CD4-positive, alpha-beta T cell (primary cell): ENCODE measurements around the gene RAB7B. TPM values are rescaled to one million over a fixed set of nuclear protein-coding genes. Genes with fewer than 3 reads are reported as not detected.

ENCODE experiments used
- ATAC-seq: fragments of 200-7000 bp; cut with Tn5 transposase; one replicate; pipeline ENCODE4 v1.10.0; 2022; ENCODE audit warnings: mild to moderate bottlenecking; ENCODE audit not compliant: poor library complexity
- CTCF ChIA-PET: fragments of 350-600 bp; sonication (Branson Sonifier 250); formaldehyde crosslinking; loops from one replicate; lab custom pipeline; 2021; ENCODE audit warnings: antibody characterized with exemption, inconsistent platforms; lab: Charles Lee
- POLR2A ChIA-PET: fragments of 350-600 bp; sonication (Branson Sonifier 250); formaldehyde crosslinking; loops from one replicate; lab custom pipeline; 2021; ENCODE audit warnings: antibody characterized with exemption, inconsistent platforms; lab: Charles Lee
- DNase-seq, 14 experiments: peaks; one replicate each; pipeline ENCODE4 v3.0.0-alpha.2; 2013 to 2020; ENCODE audit warnings: mixed read lengths in 2 of 14
- H3K27ac ChIP-seq, 2 donors: one replicate each; pipeline versions ENCODE4 v1.5.1 to v1.7.0; 2013; ENCODE audit warnings: low read length in 2 of 2, low read depth in 1 of 2, mild to moderate bottlenecking in 1 of 2
- H3K27me3 ChIP-seq, 2 experiments: 1 replicate in 1 of 2; 2 replicates in 1 of 2; pipeline versions ENCODE4 v1.6.1 to v1.7.0; 2013; ENCODE audit warnings: low read length in 2 of 2, control low read depth in 1 of 2, mild to moderate bottlenecking in 1 of 2, moderate library complexity in 1 of 2; ENCODE audit not compliant: insufficient read depth in 2 of 2, control insufficient read depth in 1 of 2
- H3K36me3 ChIP-seq: one replicate; pipeline ENCODE4 v1.6.1; 2013; ENCODE audit warnings: low read length, control low read depth; ENCODE audit not compliant: insufficient read depth
- H3K4me1 ChIP-seq: one replicate; pipeline ENCODE4 v1.6.1; 2013; ENCODE audit warnings: low read length, control low read depth; ENCODE audit not compliant: insufficient read depth
- H3K4me3 ChIP-seq: one replicate; pipeline ENCODE4 v1.5.1; 2013; ENCODE audit warnings: mild to moderate bottlenecking, low read length, moderate library complexity
- H3K9me3 ChIP-seq, 2 experiments: 1 replicate in 1 of 2; 2 replicates in 1 of 2; pipeline versions ENCODE4 v1.6.1 to v1.7.0; 2013; ENCODE audit warnings: low read length in 2 of 2, mild to moderate bottlenecking in 2 of 2, control low read depth in 1 of 2, moderate library complexity in 1 of 2; ENCODE audit not compliant: control insufficient read depth in 1 of 2, insufficient read depth in 1 of 2
- H3K27ac Mint-ChIP-seq: one replicate; pipeline ENCODE4 v1.8.0; 2020; ENCODE audit warnings: mixed read lengths
- H3K27me3 Mint-ChIP-seq: one replicate; pipeline ENCODE4 v1.8.0; 2021; ENCODE audit warnings: mixed read lengths
- H3K36me3 Mint-ChIP-seq: one replicate; pipeline ENCODE4 v1.8.0; 2021; ENCODE audit warnings: low read depth, mixed read lengths
- H3K4me1 Mint-ChIP-seq: one replicate; pipeline ENCODE4 v1.8.0; 2021; ENCODE audit warnings: low read depth, mixed read lengths
- H3K4me3 Mint-ChIP-seq: one replicate; pipeline ENCODE4 v1.8.0; 2020; ENCODE audit warnings: mild to moderate bottlenecking, mixed read lengths
- H3K9me3 Mint-ChIP-seq: one replicate; pipeline ENCODE4 v1.8.0; 2020; ENCODE audit warnings: mixed read lengths
- CTCF ChIP-seq: fragments of 200-600 bp; IDR thresholded peaks from one replicate; pipeline ENCODE4 v1.8.0; 2022; ENCODE audit warnings: antibody characterized with exemption, mild to moderate bottlenecking
- intact Hi-C, 2 experiments: fragments of 100-400 bp; cut with DNase I in 1 of 2; cut with micrococcal nuclease in 1 of 2; formaldehyde crosslinking; loops; one replicate each; pipeline versions ENCODE4 v1.15.1 to v1.9.0; 2023 to 2025; cut with DNase I, micrococcal nuclease
- total RNA-seq, 174 experiments: library from RNA in 2 of 174; stranded (reverse) in 2 of 174; gene quantifications; one replicate each; pipeline ENCODE4 v1.2.3 and lab custom pipeline; 2021 to 2026

The RAB7B gene
- total RNA-seq, 2 experiments from 2014 or later: 0.08 TPM; not detected in 1

GRCh38 chr1:205980237-205980870, 22.8 kb downstream of the RAB7B start:
- H3K36me3 ChIP-seq: no peaks in the 10 kb centered on the region
- H3K9me3 ChIP-seq: no peaks in the 10 kb centered on the region
- H3K27ac Mint-ChIP-seq: no peak overlapping the region
- POLR2A ChIA-PET: no interaction called here
- no peaks in the 10 kb centered on the region for H3K27me3 ChIP-seq
- H3K27me3 Mint-ChIP-seq: peaks cover 4% of the 10 kb centered on the region
- no peak overlapping the region for H3K4me3 ChIP-seq
- CTCF ChIA-PET: no interaction called here
- H3K4me1 ChIP-seq: no peaks in the 10 kb centered on the region
- intact Hi-C loops: no loop called here
- no peaks in the 10 kb centered on the region for H3K4me1 Mint-ChIP-seq
- DNase-seq: no peak
- no peaks in the 10 kb centered on the region for H3K9me3 Mint-ChIP-seq
- H3K36me3 Mint-ChIP-seq: no peaks in the 10 kb centered on the region
- H3K4me3 Mint-ChIP-seq: no peak overlapping the region
- TF ChIP-seq CTCF: no peak
- H3K27ac ChIP-seq: no peak overlapping the region
- ATAC-seq: no peak

- no peak overlapping the region for H3K4me3 ChIP-seq
- no peak overlapping the region for H3K4me3 Mint-ChIP-seq
- peaks cover 4% of the 10 kb centered on the region for H3K27me3 Mint-ChIP-seq
- no peaks in the 10 kb centered on the region for H3K36me3 ChIP-seq
- H3K4me1 ChIP-seq: no peaks in the 10 kb centered on the region
- no peak for TF ChIP-seq CTCF
- no peak overlapping the region for H3K27ac Mint-ChIP-seq
- no peak overlapping the region for H3K27ac ChIP-seq
- CTCF ChIA-PET: no interaction called here
- intact Hi-C loops: loop anchor here (5.0 to 10.0 kb wide), 4 partner anchors 128 to 452 kb away; no protein-coding TSS in a partner anchor
- H3K4me1 Mint-ChIP-seq: no peaks in the 10 kb centered on the region
- POLR2A ChIA-PET: no interaction called here
- no peaks in the 10 kb centered on the region for H3K9me3 ChIP-seq
- ATAC-seq: no peak
- no peaks in the 10 kb centered on the region for H3K27me3 ChIP-seq
- DNase-seq: no peak
- no peaks in the 10 kb centered on the region for H3K36me3 Mint-ChIP-seq
- H3K9me3 Mint-ChIP-seq: no peaks in the 10 kb centered on the region
These were observed 23.9 kb downstream of the RAB7B start for GRCh38 chr1:205979301-205979700.

GRCh38 chr1:205978676-205979075, 24.5 kb downstream of the RAB7B start:
- no peaks in the 10 kb centered on the region for H3K4me1 ChIP-seq
- H3K27me3 ChIP-seq: no peaks in the 10 kb centered on the region
- ATAC-seq (no peak), DNase-seq (no peak)
- no peak overlapping the region for H3K4me3 ChIP-seq
- no peak for TF ChIP-seq CTCF
- no peak overlapping the region for H3K27ac ChIP-seq
- H3K36me3 Mint-ChIP-seq: no peaks in the 10 kb centered on the region
- POLR2A ChIA-PET: interaction anchor here (0.8 kb wide), 1 partner anchor 321 kb away, joined by 3 read pairs; no protein-coding TSS in a partner anchor
- H3K27me3 Mint-ChIP-seq: peaks cover 4% of the 10 kb centered on the region
- no peaks in the 10 kb centered on the region for H3K9me3 ChIP-seq
- H3K36me3 ChIP-seq: no peaks in the 10 kb centered on the region
- no peaks in the 10 kb centered on the region for H3K9me3 Mint-ChIP-seq
- CTCF ChIA-PET: interaction anchor here (2.4 kb wide), 1 partner anchor 186 kb away, joined by 77 read pairs; no protein-coding TSS in a partner anchor
- H3K4me3 Mint-ChIP-seq: no peak overlapping the region
- H3K27ac Mint-ChIP-seq: no peak overlapping the region
- intact Hi-C loops: loop anchor here (5.0 to 10.0 kb wide), 4 partner anchors 129 to 451 kb away; no protein-coding TSS in a partner anchor
- H3K4me1 Mint-ChIP-seq: no peaks in the 10 kb centered on the region
